Measurements from ENCODE around the gene USH2A.

USH2A gene

GRCh38 chr1:215844777-215845176 lies 578.5 kb downstream of the USH2A start:
- DNase-seq: no peak
- Histone ChIP-seq H4K20me1 (ENCODE audit: insufficient read depth, low read length) (no peaks in the 10 kb centered on the region), H3K9ac (ENCODE audit: low read length) (no peak overlapping the region), H3K27ac (ENCODE audit: low read length) (no peak overlapping the region), H3K9me3 (replicated peaks; ENCODE audit: insufficient read depth, low read length) (no peaks in the 10 kb centered on the region), H3K4me3 (ENCODE audit: low read length) (no peak overlapping the region), H3K4me2 (ENCODE audit: low read depth, low read length) (no peak overlapping the region), H3K4me1 (ENCODE audit: low read length) (no peaks in the 10 kb centered on the region), H3K27me3 (replicated peaks; ENCODE audit: insufficient read depth, low read length) (no peaks in the 10 kb centered on the region), H2AFZ (ENCODE audit: low read length) (no peak overlapping the region), H3F3A (ENCODE audit: insufficient read depth, low read length) (no peaks in the 10 kb centered on the region), H3K79me2 (ENCODE audit: low read length) (no peaks in the 10 kb centered on the region), H3K9me2 (replicated peaks; ENCODE audit: insufficient read depth, low read length) (no peaks in the 10 kb centered on the region), H3K36me3 (replicated peaks; ENCODE audit: insufficient read depth, low read length) (no peaks in the 10 kb centered on the region)
- TF ChIP-seq EZH2phosphoT487 (IDR thresholded peaks at IDR 0.05; ENCODE audit: low read length) (no peak), EZH2 (optimal IDR thresholded peaks at IDR 0.05; ENCODE audit: low read depth, low read length) (no peak)
- TF ChIP-seq, protein P1, sequence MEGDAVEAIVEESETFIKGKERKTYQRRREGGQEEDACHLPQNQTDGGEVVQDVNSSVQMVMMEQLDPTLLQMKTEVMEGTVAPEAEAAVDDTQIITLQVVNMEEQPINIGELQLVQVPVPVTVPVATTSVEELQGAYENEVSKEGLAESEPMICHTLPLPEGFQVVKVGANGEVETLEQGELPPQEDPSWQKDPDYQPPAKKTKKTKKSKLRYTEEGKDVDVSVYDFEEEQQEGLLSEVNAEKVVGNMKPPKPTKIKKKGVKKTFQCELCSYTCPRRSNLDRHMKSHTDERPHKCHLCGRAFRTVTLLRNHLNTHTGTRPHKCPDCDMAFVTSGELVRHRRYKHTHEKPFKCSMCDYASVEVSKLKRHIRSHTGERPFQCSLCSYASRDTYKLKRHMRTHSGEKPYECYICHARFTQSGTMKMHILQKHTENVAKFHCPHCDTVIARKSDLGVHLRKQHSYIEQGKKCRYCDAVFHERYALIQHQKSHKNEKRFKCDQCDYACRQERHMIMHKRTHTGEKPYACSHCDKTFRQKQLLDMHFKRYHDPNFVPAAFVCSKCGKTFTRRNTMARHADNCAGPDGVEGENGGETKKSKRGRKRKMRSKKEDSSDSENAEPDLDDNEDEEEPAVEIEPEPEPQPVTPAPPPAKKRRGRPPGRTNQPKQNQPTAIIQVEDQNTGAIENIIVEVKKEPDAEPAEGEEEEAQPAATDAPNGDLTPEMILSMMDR (IDR thresholded peaks at IDR 0.05; ENCODE audit: low read length): no peak

- no peak overlapping the region for H3K4me2 ChIP-seq (ENCODE audit: low read depth, low read length)
Observed at GRCh38 chr1:215844266-215844665, 579.0 kb downstream of the USH2A start.

DNA sequence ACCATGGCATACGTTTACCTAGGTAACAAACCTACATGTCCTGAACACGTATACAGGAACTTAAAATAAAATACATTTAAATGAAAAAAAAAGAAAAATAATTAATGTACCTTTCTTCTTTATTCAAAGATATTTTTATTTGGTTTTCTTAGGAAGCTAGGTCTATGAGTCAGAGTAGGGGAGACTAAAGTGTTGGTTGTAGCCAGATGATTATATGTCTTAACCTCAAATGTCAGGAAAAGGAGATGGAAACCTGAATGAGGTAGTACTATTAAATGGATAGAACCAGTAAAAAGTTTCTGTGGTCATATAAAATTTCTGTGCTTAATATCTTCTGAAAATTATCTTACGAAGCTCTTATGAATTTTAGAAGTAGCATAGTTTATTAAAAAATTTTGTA lies 580.3 kb downstream of the USH2A start:
- DNase-seq: no peak
- TF ChIP-seq EZH2phosphoT487 (IDR thresholded peaks at IDR 0.05; ENCODE audit: low read length) (no peak), EZH2 (optimal IDR thresholded peaks at IDR 0.05; ENCODE audit: low read depth, low read length) (no peak)
- TF ChIP-seq, protein P1 (IDR thresholded peaks at IDR 0.05; ENCODE audit: low read length): no peak
- Histone ChIP-seq H3K4me2 (ENCODE audit: low read depth, low read length) (no peak overlapping the region), H3K79me2 (ENCODE audit: low read length) (no peaks in the 10 kb centered on the region), H3K27me3 (replicated peaks; ENCODE audit: insufficient read depth, low read length) (no peaks in the 10 kb centered on the region), H4K20me1 (ENCODE audit: insufficient read depth, low read length) (no peaks in the 10 kb centered on the region), H3K4me1 (ENCODE audit: low read length) (no peaks in the 10 kb centered on the region), H2AFZ (ENCODE audit: low read length) (no peak overlapping the region), H3K9me3 (replicated peaks; ENCODE audit: insufficient read depth, low read length) (no peaks in the 10 kb centered on the region), H3K9ac (ENCODE audit: low read length) (no peak overlapping the region), H3K36me3 (replicated peaks; ENCODE audit: insufficient read depth, low read length) (no peaks in the 10 kb centered on the region), H3K9me2 (replicated peaks; ENCODE audit: insufficient read depth, low read length) (no peaks in the 10 kb centered on the region), H3K4me3 (ENCODE audit: low read length) (no peak overlapping the region), H3K27ac (ENCODE audit: low read length) (no peak overlapping the region), H3F3A (ENCODE audit: insufficient read depth, low read length) (no peaks in the 10 kb centered on the region)

More at GRCh38 chr1:215844266-215844665, 579.0 kb downstream of the USH2A start:
- H3K36me3 ChIP-seq (replicated peaks; ENCODE audit: insufficient read depth, low read length): no peaks in the 10 kb centered on the region
- no peaks in the 10 kb centered on the region for H3K27me3 ChIP-seq (replicated peaks; ENCODE audit: insufficient read depth, low read length)
- no peaks in the 10 kb centered on the region for H3K4me1 ChIP-seq (ENCODE audit: low read length)
- no peak for DNase-seq
- H3K9me2 ChIP-seq (replicated peaks; ENCODE audit: insufficient read depth, low read length): no peaks in the 10 kb centered on the region
- H3K27ac ChIP-seq (ENCODE audit: low read length): no peak overlapping the region
- H4K20me1 ChIP-seq (ENCODE audit: insufficient read depth, low read length): no peaks in the 10 kb centered on the region
- TF ChIP-seq, protein P1 (IDR thresholded peaks at IDR 0.05; ENCODE audit: low read length): no peak
- no peak for TF ChIP-seq EZH2phosphoT487 (IDR thresholded peaks at IDR 0.05; ENCODE audit: low read length)
- TF ChIP-seq EZH2 (optimal IDR thresholded peaks at IDR 0.05; ENCODE audit: low read depth, low read length): no peak
- H3K4me3 ChIP-seq (ENCODE audit: low read length): no peak overlapping the region
- no peaks in the 10 kb centered on the region for H3K79me2 ChIP-seq (ENCODE audit: low read length)
- no peaks in the 10 kb centered on the region for H3K9me3 ChIP-seq (replicated peaks; ENCODE audit: insufficient read depth, low read length)
- H2AFZ ChIP-seq (ENCODE audit: low read length): no peak overlapping the region
- H3F3A ChIP-seq (ENCODE audit: insufficient read depth, low read length): no peaks in the 10 kb centered on the region
- H3K9ac ChIP-seq (ENCODE audit: low read length): no peak overlapping the region
